GM10847 (cell line): Measurements from ENCODE around the gene SOS2.

Experiments
- POLR2A ChIP-seq: IDR thresholded peaks from 2 replicates; pipeline ENCODE4 v1.6.1; 2011; ENCODE audit not compliant: insufficient read length; ENCODE audit errors: extremely low read depth

SOS2 gene

DNA sequence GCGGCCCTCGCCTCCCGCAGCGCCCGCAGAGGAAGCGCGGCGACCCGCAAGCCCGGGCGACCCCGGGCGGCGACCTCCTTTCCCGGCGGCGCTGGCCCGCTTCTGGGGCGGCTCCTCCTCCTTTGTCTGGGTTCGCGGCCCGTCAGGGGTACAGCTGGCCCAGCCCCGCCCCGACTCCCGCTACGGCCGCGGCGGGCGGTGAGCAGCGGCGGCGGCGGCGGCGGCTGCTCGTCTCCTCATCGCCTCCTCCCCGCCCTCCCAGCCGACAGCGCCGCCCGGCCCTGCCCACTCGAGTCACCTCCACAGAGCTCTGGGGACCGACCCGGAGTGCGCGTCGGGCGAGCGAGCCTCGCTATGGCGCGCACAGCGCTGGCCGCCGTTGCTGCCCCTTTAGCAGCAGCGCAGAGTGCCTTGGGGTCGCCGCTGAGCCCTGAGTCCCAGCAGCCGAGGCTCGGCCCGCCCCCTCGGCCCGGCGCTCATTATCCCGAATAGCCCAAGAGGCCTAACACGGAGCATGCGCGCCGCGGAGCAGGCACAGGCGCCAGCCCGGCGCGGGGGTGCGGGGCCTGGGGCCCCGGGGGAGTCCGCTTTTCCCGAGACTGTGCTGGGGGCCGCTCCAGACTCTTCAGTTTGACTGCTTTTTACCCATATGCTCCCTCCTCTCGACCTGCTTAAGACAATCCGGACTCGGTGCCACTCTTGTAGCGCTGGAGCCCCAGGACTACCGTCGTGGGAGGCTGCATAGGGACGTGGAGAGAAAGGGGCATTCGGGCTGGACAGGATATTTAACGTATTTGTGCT is at the start of gene SOS2:
Gene SOS2 (minus strand): TSS at position 104 of the 801 bp plus-strand sequence. CDS start 295 bp downstream, outside the sequence.
- peak; percentile 69 for TF ChIP-seq POLR2A

DNA sequence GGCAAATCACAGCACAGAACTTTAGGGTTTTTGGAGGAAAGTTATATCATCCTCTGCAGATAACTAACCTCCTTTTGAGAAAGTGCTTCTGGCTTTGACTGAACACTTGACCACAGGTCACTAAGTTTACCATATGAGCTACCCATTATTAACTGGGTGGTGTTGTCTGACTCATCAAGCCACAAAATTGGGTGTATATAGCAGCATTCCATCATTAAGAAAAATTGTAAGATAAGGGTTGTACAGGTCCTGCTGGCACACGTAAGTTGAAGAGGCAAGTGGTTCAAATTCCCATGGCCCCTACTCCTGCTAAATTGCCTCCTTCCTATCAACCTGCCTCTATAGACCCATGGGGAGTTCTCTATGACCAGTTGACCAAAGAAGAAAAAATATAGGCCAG is 41.1 kb upstream of the SOS2 start:
- no peak for TF ChIP-seq POLR2A

DNA sequence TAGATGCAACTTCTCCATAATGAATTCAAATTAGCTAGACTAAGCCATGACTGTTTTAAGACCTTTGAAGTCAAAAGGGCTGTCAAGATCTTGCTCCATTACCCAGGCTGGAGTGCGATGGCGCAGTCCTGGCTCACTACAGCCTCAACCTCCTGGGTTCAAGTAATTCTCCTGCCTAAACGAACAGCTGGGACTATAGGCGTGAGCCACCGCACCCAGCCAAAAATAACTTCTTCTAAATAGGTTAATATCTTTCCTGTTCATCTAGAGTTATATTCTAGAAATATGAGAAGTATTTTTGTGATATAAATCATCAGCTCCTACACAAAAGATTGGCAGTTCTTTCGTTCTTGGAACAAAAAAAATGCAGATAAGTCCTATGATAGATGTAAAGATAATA is 39.6 kb upstream of the SOS2 start:
- no peak for TF ChIP-seq POLR2A

DNA sequence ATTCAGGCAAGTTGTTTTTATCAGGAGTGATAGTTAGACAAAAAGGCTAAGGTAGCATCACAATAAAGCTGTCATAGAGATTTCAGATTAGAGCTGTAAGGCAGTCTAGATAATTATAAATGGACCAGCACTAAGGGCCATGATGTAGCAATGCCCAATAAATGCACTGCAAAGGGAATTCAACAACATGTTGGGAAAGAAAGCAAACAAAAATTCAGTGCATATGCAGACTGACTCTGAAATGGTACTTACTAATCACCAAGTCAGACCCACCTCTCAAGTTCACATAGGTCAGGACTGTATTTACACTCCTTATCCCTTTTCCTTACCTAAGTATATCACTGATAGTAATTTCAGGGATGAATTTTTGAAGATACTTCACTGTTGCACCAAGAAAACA is 33.7 kb upstream of the SOS2 start:
- TF ChIP-seq POLR2A, result no peak

DNA sequence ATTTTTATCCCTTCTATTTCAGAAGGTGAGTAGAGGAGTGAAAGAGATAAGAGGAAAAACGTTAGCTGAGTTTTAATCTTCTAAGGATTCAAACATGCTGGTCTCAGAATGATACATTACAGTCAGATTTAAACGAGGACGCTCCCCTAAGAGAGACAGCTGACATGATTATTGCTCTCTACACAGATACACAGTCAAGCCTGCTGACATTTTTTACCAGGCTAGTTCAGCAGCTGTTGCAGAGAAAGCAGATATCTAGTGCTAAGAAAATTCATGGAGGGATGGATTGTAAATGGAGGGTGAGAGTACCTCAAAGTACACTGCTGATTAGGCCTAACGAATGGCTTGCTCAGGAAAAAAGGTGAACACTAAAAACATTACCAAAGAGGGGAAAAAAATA is 31.9 kb upstream of the SOS2 start:
- no peak for TF ChIP-seq POLR2A

DNA sequence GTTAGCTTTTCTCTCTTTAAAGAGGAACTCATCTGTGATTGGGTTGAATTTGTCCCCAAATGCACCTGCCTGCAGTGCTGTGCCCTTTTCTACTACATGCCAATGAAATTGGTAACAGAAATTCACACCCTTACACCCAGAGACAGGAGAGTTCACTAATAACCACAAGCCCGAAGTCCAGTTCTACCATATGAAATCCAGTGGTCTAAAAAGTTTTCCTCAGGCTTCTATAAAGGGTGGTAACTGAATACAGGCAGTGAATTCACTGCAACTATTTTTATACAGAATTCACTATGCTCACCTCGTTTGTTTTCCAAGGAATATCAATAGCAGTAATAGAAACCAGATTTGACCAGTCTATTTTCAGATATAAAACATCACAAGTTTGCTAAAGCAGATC is 31.5 kb upstream of the SOS2 start:
- no peak for TF ChIP-seq POLR2A

DNA sequence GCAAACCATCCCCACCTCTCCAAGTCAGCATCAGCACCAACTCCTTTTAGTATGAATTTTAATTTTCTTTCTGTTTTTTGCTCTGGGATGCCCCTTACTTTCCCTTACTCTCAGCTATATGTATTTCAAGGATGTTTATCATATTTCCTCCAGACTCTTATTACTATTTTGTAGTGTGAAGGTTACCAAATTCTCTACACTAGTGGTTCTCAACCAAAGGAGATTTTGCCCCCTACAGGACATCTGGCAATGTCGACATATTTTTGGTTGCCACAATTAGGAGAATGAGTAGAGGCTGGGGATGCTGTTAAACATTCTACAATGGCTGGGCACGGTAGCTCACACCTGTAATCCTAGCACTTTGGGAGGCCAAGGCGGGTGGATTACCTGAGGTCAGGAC is 29.1 kb upstream of the SOS2 start:
- no peak for TF ChIP-seq POLR2A

DNA sequence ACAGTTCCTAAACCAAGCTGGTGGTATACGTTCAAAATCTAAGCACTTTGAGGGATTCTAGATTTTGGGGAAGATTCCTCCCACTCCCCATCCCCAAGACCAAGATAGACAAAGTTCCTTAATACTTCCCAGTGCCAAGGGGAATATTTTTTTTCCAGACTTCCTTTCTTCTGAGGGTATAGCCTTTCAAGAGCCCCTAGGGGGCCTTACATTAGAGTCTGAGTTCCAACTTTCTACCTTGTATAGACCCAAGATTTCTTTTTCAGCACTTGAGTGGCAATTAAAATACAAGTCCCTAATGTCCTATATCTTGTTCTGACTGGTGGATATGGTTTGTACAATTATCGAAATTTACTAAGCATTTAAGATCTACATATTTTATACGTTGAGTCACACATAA is 28.7 kb upstream of the SOS2 start:
- TF ChIP-seq POLR2A, result no peak

DNA sequence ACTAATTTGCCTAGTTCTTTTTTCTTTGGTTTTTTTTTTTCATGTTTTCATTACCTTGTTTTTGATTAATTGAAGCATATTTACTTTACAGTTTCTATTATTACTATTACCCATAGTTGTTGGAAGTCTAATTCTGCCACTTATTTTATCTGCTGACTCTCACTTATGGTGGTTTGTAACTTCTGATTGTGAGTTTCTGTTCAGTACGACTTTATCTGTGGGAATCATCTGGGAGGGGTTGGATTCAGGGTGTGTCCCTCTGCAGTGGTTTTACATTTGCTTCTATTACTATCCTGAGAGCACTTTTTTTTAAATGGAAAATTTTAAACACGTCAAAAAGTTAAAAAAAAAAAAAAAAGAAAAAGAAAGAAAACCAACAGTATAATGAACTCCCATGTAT is 26.4 kb upstream of the SOS2 start:
- no peak for TF ChIP-seq POLR2A

DNA sequence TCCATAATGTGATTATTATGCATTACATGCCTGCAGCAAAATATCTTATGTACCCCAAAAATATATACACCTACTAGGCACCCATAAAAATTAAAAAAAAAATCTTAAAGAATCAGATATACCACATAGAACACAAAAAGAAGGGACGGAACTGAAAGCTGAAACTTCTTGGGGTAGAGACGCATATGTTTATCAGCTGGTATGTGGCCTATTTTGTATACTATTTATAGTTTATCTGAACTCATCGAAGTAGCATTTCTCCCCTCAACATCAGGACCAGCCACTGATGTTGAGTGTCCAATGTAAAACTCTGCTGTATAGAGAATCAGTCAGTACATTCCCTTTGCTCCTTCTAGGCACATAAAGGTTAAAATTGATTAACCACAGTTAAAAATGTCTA is 22.9 kb upstream of the SOS2 start:
- TF ChIP-seq POLR2A, result no peak

DNA sequence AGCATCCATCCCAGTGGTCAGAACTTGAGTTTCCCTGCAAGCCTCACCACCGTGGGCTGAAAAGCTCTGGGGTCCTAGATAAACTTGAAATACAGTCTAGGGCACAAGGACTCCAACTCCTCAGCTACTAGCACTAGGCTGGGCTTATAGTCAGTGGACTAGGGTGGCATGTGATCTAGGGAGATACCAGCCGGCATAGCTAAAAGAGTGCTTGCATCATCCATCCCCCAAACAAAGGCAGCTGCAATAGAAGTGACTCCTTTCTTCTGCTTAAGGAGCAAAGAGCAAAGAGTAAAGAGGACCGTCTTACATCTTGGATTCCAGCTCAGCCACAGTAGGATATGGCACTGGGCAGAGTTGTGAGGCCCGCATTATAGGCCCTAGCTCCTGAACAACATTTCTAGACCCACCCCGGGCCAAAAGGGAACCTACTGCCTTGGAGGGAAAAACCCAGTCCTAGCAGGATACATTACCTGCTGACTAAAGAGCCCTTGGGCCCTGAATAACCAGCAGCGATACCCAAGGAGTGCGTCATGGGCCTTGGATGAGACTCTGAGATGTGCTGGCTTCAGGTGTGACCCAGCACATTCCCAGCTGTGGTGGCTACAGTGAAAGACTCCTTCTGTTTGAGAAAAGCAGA is 17.9 kb upstream of the SOS2 start:
- TF ChIP-seq POLR2A, result no peak

DNA sequence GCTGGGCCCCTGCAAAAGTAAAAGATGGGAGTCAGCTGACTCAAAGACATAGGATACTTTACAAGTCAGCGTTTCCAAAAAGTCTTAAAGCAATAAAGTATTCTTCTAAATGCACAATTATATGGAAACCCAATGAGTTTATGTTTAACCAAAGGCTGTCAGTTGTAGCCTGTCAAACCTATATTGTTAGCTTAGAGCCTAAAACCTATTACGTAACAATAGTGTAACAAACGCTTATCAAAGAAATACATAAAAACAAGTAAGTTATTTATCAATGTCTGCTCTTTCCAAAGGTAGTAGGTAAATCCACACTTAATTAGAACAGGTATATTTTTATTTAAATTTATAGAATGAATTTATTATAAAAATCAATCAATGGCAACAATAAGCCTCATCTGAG is 15.9 kb upstream of the SOS2 start:
- TF ChIP-seq POLR2A, result no peak

DNA sequence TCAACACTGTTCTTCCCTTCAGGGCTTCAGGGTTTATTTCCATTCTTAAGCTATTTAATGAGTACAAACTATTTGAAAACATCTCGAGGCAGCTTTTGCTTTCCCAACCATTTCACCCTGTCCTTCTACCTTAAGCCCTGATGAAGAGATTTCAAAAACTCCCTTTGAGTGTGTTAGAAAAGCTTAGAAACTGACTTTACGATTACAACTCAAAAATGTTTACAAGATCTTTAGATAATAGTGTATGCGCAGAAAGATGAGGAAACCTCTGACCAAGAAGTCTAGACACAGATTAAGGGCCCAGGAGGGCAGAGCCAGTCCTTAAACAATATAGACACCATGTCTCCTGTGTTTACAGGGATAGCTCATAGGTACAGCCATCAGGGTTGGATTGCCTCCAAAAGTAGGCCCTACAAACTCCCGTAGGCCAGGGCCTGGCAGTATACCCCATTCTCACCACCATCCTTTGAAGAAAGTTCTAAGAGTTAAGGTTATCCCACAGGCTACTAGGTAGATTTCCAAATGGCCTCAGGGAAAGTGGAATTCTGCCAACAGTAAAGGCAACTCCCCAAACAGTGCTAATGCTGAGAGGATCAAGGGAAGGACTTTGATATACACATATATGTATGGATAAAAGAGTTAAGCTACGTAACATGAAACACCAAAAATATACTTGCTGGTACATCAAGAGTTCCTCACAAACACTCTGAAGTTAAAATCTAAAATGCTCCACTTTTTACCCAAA is 11.4 kb upstream of the SOS2 start:
- no peak for TF ChIP-seq POLR2A

DNA sequence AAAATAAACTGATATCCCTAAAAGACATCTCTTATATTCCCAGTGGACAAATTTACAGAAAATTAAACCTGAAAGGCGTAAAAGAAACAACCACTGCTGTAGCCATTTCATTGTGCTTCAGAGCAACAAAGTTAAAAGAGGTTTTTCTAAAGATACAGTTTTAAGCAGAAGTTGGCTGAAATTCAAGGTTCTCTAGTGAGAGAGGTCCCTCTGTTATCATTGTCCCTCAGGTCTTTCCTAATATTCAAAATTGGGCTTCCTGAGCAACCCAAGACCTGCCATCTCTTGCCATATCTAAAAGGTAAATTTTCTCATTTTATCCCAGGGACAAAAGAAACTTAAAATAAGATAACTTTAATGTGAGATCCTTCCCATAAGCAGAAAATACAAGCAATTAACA is 10.7 kb upstream of the SOS2 start:
- no peak for TF ChIP-seq POLR2A

DNA sequence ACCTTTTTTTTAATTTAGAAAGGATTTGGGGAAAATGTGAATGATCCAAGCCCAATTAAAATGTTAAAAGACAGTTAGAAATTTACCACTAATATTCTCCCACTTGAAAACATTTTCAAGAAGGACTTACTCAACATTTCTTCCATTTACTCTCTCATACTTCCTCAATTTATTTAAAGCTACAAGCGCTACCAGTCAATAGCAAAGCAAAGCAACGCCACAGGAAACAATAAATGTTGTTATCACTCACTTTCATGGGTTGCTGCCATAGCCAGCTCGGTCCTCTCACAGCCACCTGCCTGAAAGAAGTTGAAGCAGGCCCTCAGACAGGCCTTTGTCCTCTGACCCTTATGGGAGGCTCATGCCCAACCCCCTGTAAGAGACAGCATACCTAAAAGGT is 6.0 kb upstream of the SOS2 start:
- TF ChIP-seq POLR2A, result no peak

DNA sequence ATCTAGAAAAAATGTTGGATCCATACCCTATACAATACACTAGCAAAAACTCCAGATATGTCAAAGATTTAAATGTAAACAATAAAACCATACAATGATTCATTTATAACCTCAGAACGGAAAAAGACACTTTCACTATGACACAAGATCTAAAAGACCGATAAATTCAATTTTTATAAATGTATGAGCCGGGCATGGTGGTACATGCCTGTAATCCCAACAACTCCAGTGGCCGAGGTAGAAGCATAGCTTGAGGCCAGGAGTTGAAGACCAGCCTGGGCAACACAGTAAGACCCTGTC is 2.5 kb upstream of the SOS2 start:
- no peak for TF ChIP-seq POLR2A
